GM11168 (cell line): ENCODE measurements around the gene RNF14.

Source experiments
- in situ Hi-C: fragments of 300-500 bp; cut with MboI; formaldehyde crosslinking; loops from one replicate; pipeline ENCODE4 v1.12.0; 2022; ENCODE audit warnings: low sequenced_read_pairs; ENCODE audit not compliant: unreplicated experiment

The RNF14 gene

DNA sequence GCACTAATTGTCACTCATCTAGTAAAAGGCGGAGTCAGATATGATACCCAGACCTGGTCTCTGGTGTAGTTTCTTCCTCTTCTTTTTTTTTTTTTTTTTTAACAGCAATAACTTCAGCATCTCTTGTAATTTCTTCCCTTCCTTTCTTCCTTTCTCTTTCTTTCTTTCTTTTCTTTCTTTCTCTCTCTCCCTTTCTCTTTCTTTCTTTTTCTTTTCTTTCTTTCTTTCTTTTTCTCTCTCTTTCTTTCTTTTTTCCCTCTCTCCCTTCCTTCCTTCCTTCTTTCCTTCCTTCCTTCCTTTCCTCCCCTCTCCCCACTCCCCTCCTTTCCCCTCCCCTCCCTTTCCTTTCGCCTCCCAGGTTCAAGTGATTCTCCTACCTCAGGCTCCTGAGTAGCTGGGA lies 69.8 kb downstream of the RNF14 start:
- in situ Hi-C loops, result no loop called here
